HG03565 (cell line): ENCODE data around the gene CBY1.
A peak's percentile ranks its signal among the peaks of the same experiment; 100 is the strongest.

ENCODE experiments used
- ATAC-seq: cut with Tn5 transposase; IDR thresholded peaks from one replicate; pipeline ENCODE4 v1.9.1; 2021; ENCODE audit warnings: mild to moderate bottlenecking, moderate library complexity; ENCODE audit not compliant: unreplicated experiment

CBY1 gene

GRCh38 chr22:38700789-38701628 is 44.6 kb downstream of the CBY1 start, which contains the start of gene JOSD1:
Gene JOSD1, minus strand, starts transcription at chr22:38700943. Its CDS starts 956 bp downstream, at chr22:38699987.
- peak; percentile 27 for ATAC-seq

DNA sequence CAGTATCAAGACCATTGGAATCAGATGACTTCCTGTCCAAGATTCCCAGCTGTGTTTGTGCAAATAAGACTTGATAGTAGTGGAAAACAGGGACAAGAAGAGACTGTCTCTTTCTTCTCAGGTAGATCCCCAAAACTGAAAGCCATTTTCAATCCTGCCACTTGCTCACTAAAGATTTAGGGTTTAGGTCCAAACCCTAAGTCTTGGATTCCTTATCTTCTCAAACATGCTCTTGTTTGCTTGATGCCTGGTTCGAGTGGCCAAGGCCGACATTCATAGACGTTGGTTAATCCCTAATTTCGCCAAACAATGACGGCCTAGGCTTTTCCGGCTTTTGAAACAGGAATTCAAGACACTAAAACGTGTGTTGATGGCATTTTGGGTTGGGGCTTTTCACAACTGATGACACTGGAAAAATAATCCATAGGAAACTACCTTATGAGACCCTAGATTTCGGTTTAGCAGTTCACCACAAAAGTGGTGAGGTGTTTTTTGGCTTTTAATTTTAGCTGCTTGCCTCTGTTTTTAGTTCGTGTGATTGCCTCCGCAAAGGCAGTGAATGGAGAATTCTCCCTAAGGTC is 48.3 kb downstream of the CBY1 start:
- ATAC-seq, result no peak

GRCh38 chr22:38705235-38706100 is 49.0 kb downstream of the CBY1 start, which contains the start of gene GTPBP1:
Gene GTPBP1, plus strand, starts transcription at chr22:38705944. Its CDS starts 12 bp downstream, at chr22:38705956.
- peak; percentile 63 for ATAC-seq

DNA sequence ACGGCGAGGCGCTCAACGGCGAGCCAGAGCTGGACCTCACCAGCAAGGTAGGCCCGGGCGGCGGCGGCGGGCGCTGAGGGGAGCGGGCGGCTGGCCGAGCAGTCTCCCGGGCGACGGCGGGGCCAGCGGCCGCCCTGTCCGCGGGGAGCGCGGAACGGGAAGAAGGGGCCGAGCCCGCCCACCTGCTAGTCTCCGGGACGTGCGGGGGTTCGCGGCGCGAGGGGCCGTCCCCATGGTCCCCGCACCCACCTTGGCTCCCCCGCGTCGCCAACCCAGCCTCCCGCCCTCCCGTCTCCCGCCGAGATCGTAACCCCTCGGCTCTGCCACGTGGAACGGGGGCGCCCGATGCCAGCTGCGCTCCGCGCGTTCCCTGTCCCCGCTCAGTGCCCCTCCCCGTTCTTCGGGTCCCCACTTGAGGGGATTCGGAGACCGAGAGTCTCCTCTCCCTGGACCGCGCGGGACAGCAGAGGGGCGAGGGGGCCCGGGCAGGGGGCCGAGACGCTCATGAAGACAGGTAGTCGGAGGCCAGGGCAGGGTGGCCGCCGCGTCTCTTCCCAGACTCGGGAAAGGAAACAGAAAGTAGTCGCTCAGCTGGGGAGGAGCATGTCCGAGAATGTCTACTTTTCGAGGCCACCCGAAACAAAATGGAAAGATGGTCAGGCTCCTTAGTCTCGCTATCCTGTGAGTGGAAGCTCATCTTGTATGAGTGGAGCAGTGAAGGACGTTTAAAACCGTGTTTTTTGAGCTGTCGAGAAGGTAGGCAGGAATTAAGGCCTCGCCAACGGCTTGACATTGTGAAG is 49.9 kb downstream of the CBY1 start:
- peak; percentile 5 for ATAC-seq

DNA sequence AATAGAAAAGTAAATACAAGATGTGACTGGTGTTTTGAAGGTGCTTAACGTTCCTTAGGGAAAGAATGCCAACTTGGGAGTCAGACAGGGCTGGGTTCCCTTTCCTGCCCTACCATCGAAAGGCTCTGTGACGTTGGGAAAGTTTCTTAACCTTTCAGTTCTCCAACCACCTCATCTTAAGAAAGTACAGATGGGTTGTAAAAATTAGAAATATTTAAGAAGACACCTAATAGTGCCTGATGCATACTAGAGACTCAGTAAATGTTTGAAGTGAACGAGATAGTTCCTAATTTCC is 50.4 kb downstream of the CBY1 start:
- ATAC-seq, result no peak

DNA sequence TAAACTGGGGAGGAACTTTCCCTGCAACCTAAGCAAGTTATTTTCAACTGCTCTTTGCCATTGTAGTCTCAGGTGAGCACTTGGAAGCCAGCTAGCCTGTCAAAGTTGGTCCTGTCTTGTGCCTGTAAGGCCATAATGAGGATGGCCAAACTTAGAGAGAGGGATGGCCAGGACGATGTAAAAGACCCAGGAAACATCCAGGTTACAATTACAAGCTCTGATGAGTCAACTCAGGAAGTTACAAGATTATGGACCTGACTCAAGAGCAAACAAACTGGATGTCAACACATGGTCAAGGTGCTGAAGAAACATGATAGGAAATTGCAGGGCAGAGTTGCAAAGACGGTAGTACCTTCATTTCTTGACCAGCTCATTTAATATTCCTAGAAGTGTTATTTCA is 50.9 kb downstream of the CBY1 start:
- ATAC-seq, result no peak

- no peak for ATAC-seq
These were observed 51.5 kb downstream of the CBY1 start for GRCh38 chr22:38707984-38708383.

- ATAC-seq, result no peak
These were observed 52.9 kb downstream of the CBY1 start for GRCh38 chr22:38709306-38709705.

DNA sequence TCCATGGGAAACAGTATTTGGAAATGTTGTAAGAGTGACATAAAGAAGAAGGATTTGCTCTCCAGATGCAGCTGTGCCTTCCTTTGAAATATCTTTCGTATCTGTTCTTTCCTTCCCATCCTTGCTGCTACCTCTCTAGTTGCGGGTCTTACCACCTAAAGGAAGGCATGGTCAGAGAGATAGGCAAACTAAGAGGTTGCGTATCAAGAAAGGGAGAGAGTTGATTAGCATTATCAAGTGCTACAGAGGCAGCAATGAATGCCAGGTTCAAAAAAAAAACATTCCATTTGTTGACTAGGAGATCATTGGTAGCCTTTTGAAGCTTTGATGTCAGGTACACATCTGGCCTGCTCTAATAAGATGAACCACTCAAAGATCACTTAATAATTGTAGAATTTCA is 53.9 kb downstream of the CBY1 start:
- ATAC-seq, result no peak

DNA sequence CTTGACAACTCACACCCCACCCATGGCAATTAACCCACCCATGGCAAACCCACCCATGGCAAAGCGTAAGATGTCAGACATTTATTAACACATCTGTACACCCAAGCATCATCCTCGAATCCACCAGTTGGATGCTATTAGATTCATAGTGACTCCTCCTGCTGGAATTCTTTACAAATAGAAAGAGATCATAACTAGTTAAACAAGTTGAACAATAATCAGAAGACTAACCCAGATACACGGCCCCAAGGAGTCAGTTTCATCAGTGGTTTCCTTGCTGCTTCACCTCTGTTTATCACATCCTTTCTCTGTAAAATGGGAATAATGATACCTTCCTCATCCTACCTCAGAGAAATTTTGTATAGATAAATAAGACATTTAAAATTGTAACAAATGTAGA is 54.4 kb downstream of the CBY1 start:
- ATAC-seq, result no peak

GRCh38 chr22:38712486-38713207 is 56.2 kb downstream of the CBY1 start:
- ATAC-seq, result no peak

DNA sequence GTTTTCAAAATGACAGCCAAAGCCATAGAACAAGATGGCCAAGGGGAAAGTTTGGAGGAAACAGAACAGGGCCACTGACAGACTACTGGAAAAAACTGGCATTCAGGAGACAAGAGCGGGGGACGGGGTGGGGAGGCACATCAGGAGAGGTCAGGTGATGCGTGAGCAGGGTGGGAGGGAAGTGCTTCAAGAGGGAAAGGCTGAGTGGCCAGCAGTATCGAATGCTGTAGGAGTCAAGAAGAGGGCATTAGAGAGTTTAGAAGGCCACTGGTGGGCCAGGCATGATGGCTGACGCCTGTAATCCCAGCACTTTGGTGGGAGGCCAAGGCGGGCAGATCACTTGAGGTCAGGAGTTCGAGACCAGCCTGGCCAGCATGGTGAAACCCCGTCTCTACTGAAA is 57.5 kb downstream of the CBY1 start:
- ATAC-seq, result no peak

DNA sequence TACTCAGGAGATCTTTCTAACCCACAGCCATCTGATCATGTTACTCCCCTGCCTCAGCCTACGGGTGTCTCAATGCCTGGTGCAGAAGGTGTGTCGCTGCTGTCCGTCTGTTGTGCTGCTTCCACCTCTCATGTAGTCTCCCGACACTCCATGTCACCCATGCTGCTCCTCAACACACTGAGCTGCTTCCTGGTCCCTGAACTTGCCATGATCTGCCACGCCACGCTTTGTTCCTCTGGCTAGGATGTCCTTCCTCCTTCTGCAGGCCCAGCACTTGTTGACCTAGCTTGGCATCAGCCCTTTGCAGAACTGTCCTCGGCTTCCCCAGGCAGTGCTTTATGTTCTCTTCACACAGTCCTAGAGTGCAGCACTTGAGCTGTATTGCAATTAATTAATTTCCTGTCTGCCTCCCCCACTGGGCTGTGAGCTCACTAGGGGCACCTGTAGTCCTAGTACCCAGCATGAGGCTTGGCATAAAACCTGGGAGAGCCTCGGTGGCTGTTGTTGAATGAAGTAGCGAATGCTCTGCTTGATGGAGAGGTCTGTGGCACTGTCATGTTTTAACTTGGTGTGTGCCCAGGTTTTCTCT is 58.8 kb downstream of the CBY1 start:
- ATAC-seq, result no peak

DNA sequence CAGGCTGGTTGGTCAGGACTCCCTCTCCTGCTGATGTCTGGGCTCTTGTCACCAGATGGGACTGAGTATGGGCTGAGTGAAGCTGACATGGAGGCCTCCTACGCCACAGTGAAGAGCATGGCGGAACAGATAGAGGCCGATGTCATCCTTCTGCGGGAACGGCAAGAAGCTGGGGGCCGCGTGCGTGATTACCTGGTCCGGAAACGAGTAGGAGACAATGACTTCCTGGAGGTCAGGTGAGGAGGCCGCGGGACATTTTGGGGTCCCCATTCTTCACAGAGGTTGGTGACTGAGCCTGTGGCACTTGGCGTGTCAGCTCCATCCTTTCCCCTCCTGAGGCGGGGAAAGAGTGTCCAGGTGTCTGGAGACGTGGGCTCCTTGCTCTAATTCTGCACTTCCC is 59.4 kb downstream of the CBY1 start:
- no peak for ATAC-seq

DNA sequence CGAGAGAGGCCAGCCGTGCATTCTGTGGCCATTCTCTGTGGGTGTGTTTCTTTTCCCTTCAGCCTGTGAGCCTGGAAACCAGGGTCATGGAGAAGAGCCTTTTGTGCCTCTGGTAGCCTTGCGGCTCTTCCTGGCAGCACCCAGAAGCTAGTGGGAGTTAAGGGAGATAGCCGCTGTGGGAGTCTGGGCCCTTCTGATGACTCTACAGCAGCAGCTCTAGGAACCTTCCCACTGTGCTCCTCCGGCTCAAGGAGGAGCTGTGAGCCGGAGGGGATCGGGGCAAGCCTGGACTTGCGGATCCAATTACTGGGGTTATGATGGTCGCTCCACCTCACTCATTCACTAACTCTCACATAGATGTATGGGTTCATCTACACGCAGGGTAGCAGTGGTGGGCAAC is 59.8 kb downstream of the CBY1 start:
- no peak for ATAC-seq

- ATAC-seq, result no peak
These were observed 60.4 kb downstream of the CBY1 start for GRCh38 chr22:38716826-38717225.

- no peak for ATAC-seq
These were observed 60.8 kb downstream of the CBY1 start for GRCh38 chr22:38717244-38717643.

DNA sequence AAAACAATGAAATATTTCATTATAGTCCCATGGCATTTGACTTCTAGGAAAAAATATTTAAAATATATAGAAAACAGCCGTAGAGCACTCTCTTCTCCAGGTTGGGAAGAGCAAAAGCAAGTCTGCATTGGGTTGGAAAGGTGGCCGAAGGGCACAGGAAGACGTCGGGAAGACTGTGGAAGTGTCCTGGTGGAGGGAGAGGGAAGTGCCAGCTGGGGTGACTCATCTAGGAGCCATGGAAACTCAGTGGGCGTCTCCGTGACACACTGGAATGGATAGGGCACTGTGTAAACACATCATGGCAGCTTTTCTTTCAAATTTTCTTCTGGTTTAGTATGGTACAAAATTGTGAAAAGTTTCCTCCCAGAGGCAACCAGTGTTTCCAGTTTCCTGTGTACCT is 62.0 kb downstream of the CBY1 start:
- ATAC-seq, result no peak

- ATAC-seq, result no peak
These were observed 62.8 kb downstream of the CBY1 start for GRCh38 chr22:38719196-38719595.

DNA sequence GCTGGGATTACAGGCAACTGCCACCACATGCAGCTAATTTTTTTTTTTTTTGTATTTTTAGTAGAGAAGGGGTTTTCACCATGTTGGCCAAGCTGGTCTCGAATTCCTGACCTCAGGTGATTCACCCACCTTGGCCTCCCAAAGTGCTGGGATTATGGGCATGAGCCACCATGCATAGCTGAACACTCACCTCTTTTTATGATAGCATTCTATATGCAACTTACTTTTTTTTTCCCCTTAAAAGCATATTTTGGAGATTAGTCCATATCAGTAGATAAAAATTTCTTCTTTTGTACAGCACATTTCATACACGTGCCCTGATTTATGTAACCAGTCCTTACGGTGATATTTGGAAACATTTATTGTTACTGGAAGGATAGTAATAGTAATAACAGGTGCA is 63.9 kb downstream of the CBY1 start:
- no peak for ATAC-seq
